ENCODE data around the gene GYS2. TPM values are rescaled to one million over a fixed set of nuclear protein-coding genes. Genes with fewer than 3 reads are reported as not detected.
"Not testable (repeated sequence)": the region's sequence is repeated elsewhere in the genome, so short reads cannot be mapped to it uniquely, and the experiment has no call there.

The GYS2 gene
- total RNA-seq, 2 donors from 2014 or later = not detected

- intact Hi-C loops (cut with DNase I) = no loop called here
- DNase-seq (ENCODE audit: low spot score) = no peak
Observed at GRCh38 chr12:21607701-21608100, 3.1 kb upstream of the GYS2 start.

- no peak for DNase-seq (ENCODE audit: low spot score)
- intact Hi-C loops (cut with DNase I) = no loop called here
Observed at GRCh38 chr12:21606175-21606574, 1.5 kb upstream of the GYS2 start.

- intact Hi-C loops (cut with DNase I) = no loop called here
- DNase-seq (ENCODE audit: low spot score) = no peak
Observed at GRCh38 chr12:21602774-21603173, 1.9 kb downstream of the GYS2 start.

- intact Hi-C loops (cut with DNase I) = no loop called here
- no peak for DNase-seq (ENCODE audit: low spot score)
Observed at GRCh38 chr12:21600196-21600595, 4.5 kb downstream of the GYS2 start.

GRCh38 chr12:21599143-21599999 lies 5.3 kb downstream of the GYS2 start:
- intact Hi-C loops (cut with DNase I) = no loop called here
- no peak for DNase-seq (ENCODE audit: low spot score)

GRCh38 chr12:21598651-21599050 lies 6.0 kb downstream of the GYS2 start:
- DNase-seq (ENCODE audit: low spot score) = no peak
- intact Hi-C loops (cut with DNase I) = no loop called here

GRCh38 chr12:21595356-21595755 lies 9.3 kb downstream of the GYS2 start:
- DNase-seq (ENCODE audit: low spot score); intact Hi-C loops (cut with DNase I): not testable (repeated sequence)

GRCh38 chr12:21585485-21585884 lies 19.2 kb downstream of the GYS2 start:
- intact Hi-C loops (cut with DNase I) = no loop called here
- no peak for DNase-seq (ENCODE audit: low spot score)

GRCh38 chr12:21584403-21585182 lies 20.1 kb downstream of the GYS2 start:
- DNase-seq (ENCODE audit: low spot score); intact Hi-C loops (cut with DNase I): not testable (repeated sequence)

GRCh38 chr12:21583587-21583986 lies 21.1 kb downstream of the GYS2 start:
- DNase-seq (ENCODE audit: low spot score) = no peak
- intact Hi-C loops (cut with DNase I) = no loop called here

GRCh38 chr12:21580748-21581516 lies 23.7 kb downstream of the GYS2 start:
- DNase-seq (ENCODE audit: low spot score) = no peak
- intact Hi-C loops (cut with DNase I) = no loop called here

GRCh38 chr12:21577516-21577915 lies 27.1 kb downstream of the GYS2 start:
- intact Hi-C loops (cut with DNase I) = no loop called here
- DNase-seq (ENCODE audit: low spot score) = no peak

GRCh38 chr12:21576431-21576830 lies 28.2 kb downstream of the GYS2 start:
- intact Hi-C loops (cut with DNase I) = no loop called here

GRCh38 chr12:21573733-21574358 lies 30.8 kb downstream of the GYS2 start:
- no peak for DNase-seq (ENCODE audit: low spot score)
- intact Hi-C loops (cut with DNase I) = no loop called here

More at GRCh38 chr12:21576431-21576830, 28.2 kb downstream of the GYS2 start:
- no peak for DNase-seq (ENCODE audit: low spot score)

GRCh38 chr12:21571046-21571445 lies 33.6 kb downstream of the GYS2 start:
- intact Hi-C loops (cut with DNase I) = no loop called here
- no peak for DNase-seq (ENCODE audit: low spot score)

- intact Hi-C loops (cut with DNase I) = no loop called here
Observed at GRCh38 chr12:21568115-21568514, 36.5 kb downstream of the GYS2 start.

GRCh38 chr12:21566907-21567394 lies 37.7 kb downstream of the GYS2 start:
- no peak for DNase-seq (ENCODE audit: low spot score)
- intact Hi-C loops (cut with DNase I) = no loop called here

More at GRCh38 chr12:21568115-21568514, 36.5 kb downstream of the GYS2 start:
- DNase-seq (ENCODE audit: low spot score) = no peak

GRCh38 chr12:21566223-21566906 lies 38.3 kb downstream of the GYS2 start:
- intact Hi-C loops (cut with DNase I) = no loop called here
- no peak for DNase-seq (ENCODE audit: low spot score)

GRCh38 chr12:21562859-21563258 lies 41.8 kb downstream of the GYS2 start:
- no peak for DNase-seq (ENCODE audit: low spot score)
- intact Hi-C loops (cut with DNase I) = no loop called here
